Effector CD8-positive, alpha-beta T cell (primary cell): ENCODE data around the gene ARHGEF37.
"Not testable (repeated sequence)": the region's sequence is repeated elsewhere in the genome, so short reads cannot be mapped to it uniquely, and the experiment has no call there.

Experiments
- DNase-seq: peaks from one replicate; lab custom pipeline; 2025; lab: John Stamatoyannopoulos, UW

ARHGEF37 gene

GRCh38 chr5:149567226-149567625 lies 14.1 kb upstream of the ARHGEF37 start:
- no peak for DNase-seq

- DNase-seq = no peak
Observed at GRCh38 chr5:149572170-149572569, 9.1 kb upstream of the ARHGEF37 start.

GRCh38 chr5:149572576-149573231 lies 8.6 kb upstream of the ARHGEF37 start:
- DNase-seq = no peak

- DNase-seq = no peak
Observed at GRCh38 chr5:149575131-149575530, 6.2 kb upstream of the ARHGEF37 start.

GRCh38 chr5:149576021-149576420 lies 5.3 kb upstream of the ARHGEF37 start:
- DNase-seq = no peak

GRCh38 chr5:149578896-149579295 lies 2.4 kb upstream of the ARHGEF37 start:
- DNase-seq = no peak

- DNase-seq = no peak
Observed at GRCh38 chr5:149580808-149581191, 498 bp upstream of the ARHGEF37 start.

GRCh38 chr5:149581931-149582768 lies 852 bp downstream of the ARHGEF37 start:
- DNase-seq = no peak

GRCh38 chr5:149583394-149583793 lies 2.1 kb downstream of the ARHGEF37 start:
- no peak for DNase-seq

GRCh38 chr5:149584121-149584520 lies 2.8 kb downstream of the ARHGEF37 start:
- no peak for DNase-seq

GRCh38 chr5:149585910-149586309 lies 4.6 kb downstream of the ARHGEF37 start:
- DNase-seq = no peak

GRCh38 chr5:149586708-149587318 lies 5.5 kb downstream of the ARHGEF37 start:
- DNase-seq = no peak

- no peak for DNase-seq
Observed at GRCh38 chr5:149588936-149589335, 7.6 kb downstream of the ARHGEF37 start.

- DNase-seq = no peak
Observed at GRCh38 chr5:149593370-149593769, 12.1 kb downstream of the ARHGEF37 start.

GRCh38 chr5:149594206-149594895 lies 13.1 kb downstream of the ARHGEF37 start:
- no peak for DNase-seq

GRCh38 chr5:149595105-149595504 lies 13.8 kb downstream of the ARHGEF37 start:
- not testable (repeated sequence) for DNase-seq

GRCh38 chr5:149596712-149597111 lies 15.4 kb downstream of the ARHGEF37 start:
- no peak for DNase-seq

- no peak for DNase-seq
Observed at GRCh38 chr5:149597618-149598017, 16.3 kb downstream of the ARHGEF37 start.

- not testable (repeated sequence) for DNase-seq
Observed at GRCh38 chr5:149598234-149598633, 16.9 kb downstream of the ARHGEF37 start.

GRCh38 chr5:149598966-149599365 lies 17.7 kb downstream of the ARHGEF37 start:
- DNase-seq = no peak

GRCh38 chr5:149599375-149599774 lies 18.1 kb downstream of the ARHGEF37 start:
- no peak for DNase-seq

- DNase-seq = no peak
Observed at GRCh38 chr5:149600932-149601331, 19.6 kb downstream of the ARHGEF37 start.
